NCI-H1048 (cell line): ENCODE results near the gene RMRP.

ENCODE experiments used
- DNase-seq: peaks from one replicate; lab custom pipeline; 2025; lab: John Stamatoyannopoulos, UW

The RMRP gene

GRCh38 chr9:35611230-35611797 is 46.5 kb downstream of the RMRP start:
- DNase-seq, result no peak

GRCh38 chr9:35609820-35610163 is 48.0 kb downstream of the RMRP start:
- no peak for DNase-seq

DNA sequence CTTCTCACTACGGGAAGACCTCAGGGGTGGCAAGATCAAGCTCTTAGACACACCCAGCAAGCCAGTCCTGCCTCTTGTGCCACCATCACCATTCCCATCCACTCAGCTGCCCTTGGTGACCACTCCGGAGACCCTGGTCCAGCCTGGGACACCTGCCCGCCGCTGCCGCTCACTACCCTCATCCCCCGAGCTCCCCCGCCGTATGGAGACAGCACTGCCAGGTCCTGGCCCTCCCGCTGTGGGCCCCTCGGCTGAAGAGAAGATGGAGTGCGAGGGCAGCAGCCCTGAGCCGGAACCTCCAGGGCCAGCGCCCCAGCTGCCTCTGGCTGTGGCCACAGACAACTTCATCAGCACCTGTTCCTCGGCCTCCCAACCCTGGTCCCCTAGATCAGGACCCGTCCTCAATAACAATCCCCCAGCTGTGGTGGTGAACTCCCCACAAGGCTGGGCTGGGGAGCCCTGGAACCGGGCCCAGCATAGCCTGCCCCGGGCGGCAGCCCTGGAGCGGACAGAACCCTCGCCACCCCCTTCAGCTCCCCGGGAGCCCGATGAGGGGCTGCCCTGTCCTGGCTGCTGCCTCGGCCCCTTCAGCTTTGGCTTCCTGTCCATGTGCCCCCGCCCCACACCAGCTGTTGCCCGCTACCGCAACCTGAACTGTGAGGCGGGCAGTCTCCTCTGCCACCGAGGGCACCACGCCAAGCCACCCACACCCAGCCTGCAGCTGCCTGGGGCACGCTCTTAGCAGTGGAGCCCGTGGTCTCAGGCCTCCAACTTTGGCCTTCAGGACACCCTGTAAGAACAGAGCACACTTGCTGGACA is 48.6 kb downstream of the RMRP start:
- no peak for DNase-seq

GRCh38 chr9:35608221-35608620 is 49.6 kb downstream of the RMRP start:
- DNase-seq, result no peak
